Muscle layer of duodenum (tissue), 2 donors: ENCODE measurements around the gene NR3C1.

Experiments
- H3K27ac ChIP-seq: one replicate; pipeline ENCODE4 v1.7.0; 2013; ENCODE audit warnings: mild to moderate bottlenecking, low read length
- H3K27me3 ChIP-seq: one replicate; pipeline ENCODE4 v1.7.0; 2013; ENCODE audit warnings: low read depth, mild to moderate bottlenecking, control low read depth, low read length
- H3K36me3 ChIP-seq, 2 donors: one replicate each; pipeline ENCODE4 v1.7.0; 2013; ENCODE audit warnings: low read length in 2 of 2, control low read depth in 1 of 2, mild to moderate bottlenecking in 1 of 2; ENCODE audit not compliant: insufficient read depth in 2 of 2, control insufficient read depth in 1 of 2
- H3K4me1 ChIP-seq, 2 donors: one replicate each; pipeline ENCODE4 v1.7.0; 2013; ENCODE audit warnings: low read length in 2 of 2, mild to moderate bottlenecking in 2 of 2, control low read depth in 1 of 2, moderate library complexity in 1 of 2; ENCODE audit not compliant: insufficient read depth in 2 of 2, control insufficient read depth in 1 of 2
- H3K4me3 ChIP-seq, 2 donors: one replicate each; pipeline ENCODE4 v1.7.0; 2013; ENCODE audit warnings: low read length in 2 of 2, low read depth in 1 of 2, mild to moderate bottlenecking in 1 of 2
- H3K9me3 ChIP-seq, 2 donors: one replicate each; pipeline ENCODE4 v1.7.0; 2013; ENCODE audit warnings: low read length in 2 of 2, control low read depth in 1 of 2, mild to moderate bottlenecking in 1 of 2; ENCODE audit not compliant: control insufficient read depth in 1 of 2
- donor health status: healthy.

The NR3C1 gene

GRCh38 chr5:143248391-143248790, 155.1 kb downstream of the NR3C1 start:
- Histone ChIP-seq H3K36me3 (no peaks in the 10 kb centered on the region), H3K9me3 (no peaks in the 10 kb centered on the region), H3K27ac (no peak overlapping the region), H3K27me3 (no peaks in the 10 kb centered on the region), H3K4me1 (peaks cover 4 to 9% of the 10 kb centered on the region in 2 donors), H3K4me3 (no peak overlapping the region)

- Histone ChIP-seq H3K27ac (no peak overlapping the region), H3K9me3 (no peaks in the 10 kb centered on the region), H3K36me3 (no peaks in the 10 kb centered on the region), H3K4me1 (peaks cover 4 to 9% of the 10 kb centered on the region in 2 donors), H3K27me3 (no peaks in the 10 kb centered on the region), H3K4me3 (no peak overlapping the region)
These were observed 156.2 kb downstream of the NR3C1 start for GRCh38 chr5:143247134-143247815.

GRCh38 chr5:143245929-143246561, 157.4 kb downstream of the NR3C1 start:
- no peak overlapping the region for H3K4me3 ChIP-seq
- H3K4me1 ChIP-seq = peaks cover 4 to 9% of the 10 kb centered on the region in 2 donors
- no peaks in the 10 kb centered on the region for H3K36me3 ChIP-seq
- no peaks in the 10 kb centered on the region for H3K9me3 ChIP-seq
- no peak overlapping the region for H3K27ac ChIP-seq
- H3K27me3 ChIP-seq = no peaks in the 10 kb centered on the region

GRCh38 chr5:143244990-143245389, 158.5 kb downstream of the NR3C1 start:
- Histone ChIP-seq H3K27ac (peak overlapping the region; percentile 88), H3K27me3 (no peaks in the 10 kb centered on the region), H3K4me1 (peaks cover 4 to 9% of the 10 kb centered on the region in 2 donors), H3K4me3 (no peak overlapping the region), H3K36me3 (no peaks in the 10 kb centered on the region), H3K9me3 (no peaks in the 10 kb centered on the region)

GRCh38 chr5:143244000-143244736, 159.3 kb downstream of the NR3C1 start:
- peaks cover 4 to 9% of the 10 kb centered on the region in 2 donors for H3K4me1 ChIP-seq
- no peaks in the 10 kb centered on the region for H3K36me3 ChIP-seq
- peak overlapping the region; percentile 88 for H3K27ac ChIP-seq
- H3K4me3 ChIP-seq = peak overlapping the region; percentile 38 to 45
- no peaks in the 10 kb centered on the region for H3K9me3 ChIP-seq
- no peaks in the 10 kb centered on the region for H3K27me3 ChIP-seq

GRCh38 chr5:143243103-143243502, 160.4 kb downstream of the NR3C1 start:
- H3K4me3 ChIP-seq = no peak overlapping the region
- H3K4me1 ChIP-seq = peaks cover 4 to 9% of the 10 kb centered on the region in 2 donors
- H3K27ac ChIP-seq = no peak overlapping the region
- H3K9me3 ChIP-seq = no peaks in the 10 kb centered on the region
- no peaks in the 10 kb centered on the region for H3K36me3 ChIP-seq
- H3K27me3 ChIP-seq = no peaks in the 10 kb centered on the region

- Histone ChIP-seq H3K36me3 (no peaks in the 10 kb centered on the region), H3K4me1 (peaks cover 4 to 9% of the 10 kb centered on the region in 2 donors), H3K27ac (no peak overlapping the region), H3K9me3 (no peaks in the 10 kb centered on the region), H3K4me3 (no peak overlapping the region), H3K27me3 (no peaks in the 10 kb centered on the region)
These were observed 161.6 kb downstream of the NR3C1 start for GRCh38 chr5:143241892-143242291.

GRCh38 chr5:143239882-143240518, 163.5 kb downstream of the NR3C1 start:
- H3K27ac ChIP-seq = no peak overlapping the region

GRCh38 chr5:143238620-143239019, 164.9 kb downstream of the NR3C1 start:
- H3K4me3 ChIP-seq = no peak overlapping the region
- H3K27me3 ChIP-seq = no peaks in the 10 kb centered on the region
- no peaks in the 10 kb centered on the region for H3K36me3 ChIP-seq
- H3K9me3 ChIP-seq = no peaks in the 10 kb centered on the region
- peaks cover 2% of the 10 kb centered on the region in 2 donors for H3K4me1 ChIP-seq
- H3K27ac ChIP-seq = no peak overlapping the region

More at GRCh38 chr5:143239882-143240518, 163.5 kb downstream of the NR3C1 start:
- Histone ChIP-seq H3K9me3 (no peaks in the 10 kb centered on the region), H3K36me3 (no peaks in the 10 kb centered on the region), H3K4me1 (peaks cover 4 to 9% of the 10 kb centered on the region in 2 donors), H3K4me3 (no peak overlapping the region), H3K27me3 (no peaks in the 10 kb centered on the region)

GRCh38 chr5:143237664-143238063, 165.8 kb downstream of the NR3C1 start:
- no peak overlapping the region for H3K27ac ChIP-seq
- no peaks in the 10 kb centered on the region for H3K27me3 ChIP-seq
- no peak overlapping the region for H3K4me3 ChIP-seq
- no peaks in the 10 kb centered on the region for H3K9me3 ChIP-seq
- H3K36me3 ChIP-seq = no peaks in the 10 kb centered on the region
- peaks cover 0 to 4% of the 10 kb centered on the region in 2 donors for H3K4me1 ChIP-seq

GRCh38 chr5:143236682-143237081, 166.8 kb downstream of the NR3C1 start:
- Histone ChIP-seq H3K27ac (no peak overlapping the region), H3K9me3 (no peaks in the 10 kb centered on the region), H3K4me3 (no peak overlapping the region), H3K27me3 (no peaks in the 10 kb centered on the region), H3K36me3 (no peaks in the 10 kb centered on the region), H3K4me1 (peaks cover 0 to 4% of the 10 kb centered on the region in 2 donors)
